Jurkat, Clone E6-1 (cell line): ENCODE measurements around the gene RAD21L1.

Experiments used
- DNase-seq: peaks from one replicate; pipeline ENCODE4 v3.0.0-alpha.2; 2011; ENCODE audit warnings: low read depth, low spot score
- H3K4me3 ChIP-seq: 2 replicates; pipeline ENCODE4 v1.5.1; 2011; ENCODE audit warnings: mild to moderate bottlenecking, low read length, control low read depth, moderate library complexity

RAD21L1 gene

GRCh38 chr20:1286267-1287024 lies 60.6 kb downstream of the RAD21L1 start:
- H3K4me3 ChIP-seq, result no peak overlapping the region
- DNase-seq, result peak; percentile 62

DNA sequence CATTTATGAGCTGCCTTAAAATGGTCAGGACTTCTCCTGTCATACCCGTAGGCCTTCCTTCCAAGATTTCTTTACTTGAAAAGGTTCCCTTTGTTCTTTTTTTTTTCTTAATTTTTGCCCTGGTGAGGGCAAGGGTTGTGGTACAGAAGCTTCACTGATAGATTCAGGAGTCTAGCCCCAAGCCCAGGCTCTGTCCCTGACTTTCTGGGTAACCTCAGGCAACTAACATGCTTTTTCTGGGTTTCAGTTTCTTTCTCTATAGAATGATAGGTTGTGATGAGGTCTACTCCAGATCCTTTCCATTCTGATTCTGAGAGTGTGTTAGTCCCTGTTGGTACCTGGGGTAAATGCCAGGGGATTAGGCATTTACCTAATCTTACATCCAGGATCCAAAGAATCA lies 61.5 kb downstream of the RAD21L1 start:
- no peak overlapping the region for H3K4me3 ChIP-seq
- no peak for DNase-seq

GRCh38 chr20:1287787-1288569 lies 62.1 kb downstream of the RAD21L1 start:
- H3K4me3 ChIP-seq, result no peak overlapping the region
- no peak for DNase-seq

DNA sequence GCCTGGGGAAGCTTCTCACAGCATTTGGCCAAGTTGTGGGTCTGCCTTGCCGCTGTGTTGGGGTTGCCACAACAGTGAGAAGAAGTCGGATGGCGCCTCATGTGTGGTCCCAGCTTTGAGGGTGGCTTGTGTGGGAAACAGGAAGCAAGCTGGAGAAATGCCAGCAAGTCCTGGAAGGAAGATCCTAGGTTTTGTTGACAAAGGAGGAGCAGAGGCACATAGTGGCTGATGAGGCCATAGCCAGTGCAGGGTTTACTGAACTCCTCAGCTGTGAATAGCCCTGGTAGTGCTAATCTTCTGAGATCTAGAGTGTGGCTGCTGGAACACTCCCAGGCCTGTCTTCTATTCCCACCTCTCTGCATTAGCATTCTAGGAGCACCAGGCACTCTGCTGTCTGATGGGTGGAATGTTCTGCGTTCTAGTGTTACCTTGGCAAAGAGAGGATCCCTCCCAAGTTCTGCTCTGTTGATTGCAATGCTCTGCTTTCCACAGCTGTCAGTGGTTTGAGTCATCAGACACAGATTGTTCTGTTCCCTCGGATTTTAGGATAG lies 65.4 kb downstream of the RAD21L1 start:
- H3K4me3 ChIP-seq, result no peak overlapping the region
- no peak for DNase-seq

DNA sequence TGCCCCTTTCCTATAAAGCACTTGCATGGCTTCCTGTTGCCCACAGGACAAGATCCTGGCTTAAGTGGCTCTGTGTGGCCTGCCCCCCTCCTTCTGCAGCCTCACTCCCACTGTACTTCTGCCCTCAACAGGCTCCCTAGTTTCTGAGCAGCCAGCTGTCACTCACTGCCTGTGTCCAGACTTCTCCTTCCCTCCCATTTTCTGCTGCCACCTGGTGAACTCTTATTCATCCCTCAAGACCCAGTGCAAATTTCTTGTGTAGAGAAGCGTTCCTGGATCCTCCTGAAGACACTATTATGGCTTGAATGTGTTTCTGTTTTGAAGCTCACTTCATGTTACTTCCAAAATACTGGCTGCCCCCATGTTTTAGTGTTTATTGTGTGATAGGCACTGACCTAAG lies 66.8 kb downstream of the RAD21L1 start:
- no peak overlapping the region for H3K4me3 ChIP-seq
- no peak for DNase-seq

- no peak overlapping the region for H3K4me3 ChIP-seq
- DNase-seq, result no peak
Measured at GRCh38 chr20:1293641-1294379, 68.0 kb downstream of the RAD21L1 start.

GRCh38 chr20:1294497-1294896 lies 68.7 kb downstream of the RAD21L1 start:
- DNase-seq, result no peak
- no peak overlapping the region for H3K4me3 ChIP-seq

GRCh38 chr20:1295276-1295930 lies 69.6 kb downstream of the RAD21L1 start:
- DNase-seq, result no peak
- no peak overlapping the region for H3K4me3 ChIP-seq

DNA sequence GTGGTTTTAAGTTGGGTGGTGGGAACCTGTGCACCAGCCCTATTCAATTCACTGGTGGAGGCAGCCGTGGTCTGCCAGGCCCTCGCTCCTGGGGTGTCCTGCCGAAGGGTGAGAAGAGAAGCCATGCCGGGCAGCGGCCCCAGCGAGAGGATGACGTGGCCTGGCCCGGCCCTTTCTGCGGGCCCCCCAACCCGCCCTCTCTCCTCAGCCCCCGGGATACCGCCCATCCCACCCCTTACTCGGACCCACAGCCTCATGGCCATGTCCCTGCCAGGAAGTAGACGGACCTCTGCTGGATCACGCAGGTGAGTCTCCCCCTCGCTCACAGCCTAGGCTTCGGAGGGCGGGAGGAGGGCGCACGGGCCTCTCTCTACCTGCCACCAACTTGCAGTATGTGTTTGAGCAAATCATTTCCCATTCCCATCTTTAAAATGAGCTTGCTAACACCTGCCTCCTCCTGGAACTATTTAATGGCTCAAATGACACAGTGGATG lies 70.3 kb downstream of the RAD21L1 start:
- no peak overlapping the region for H3K4me3 ChIP-seq
- DNase-seq, result no peak

- no peak for DNase-seq
- H3K4me3 ChIP-seq, result no peak overlapping the region
Measured at GRCh38 chr20:1296922-1297321, 71.1 kb downstream of the RAD21L1 start.

DNA sequence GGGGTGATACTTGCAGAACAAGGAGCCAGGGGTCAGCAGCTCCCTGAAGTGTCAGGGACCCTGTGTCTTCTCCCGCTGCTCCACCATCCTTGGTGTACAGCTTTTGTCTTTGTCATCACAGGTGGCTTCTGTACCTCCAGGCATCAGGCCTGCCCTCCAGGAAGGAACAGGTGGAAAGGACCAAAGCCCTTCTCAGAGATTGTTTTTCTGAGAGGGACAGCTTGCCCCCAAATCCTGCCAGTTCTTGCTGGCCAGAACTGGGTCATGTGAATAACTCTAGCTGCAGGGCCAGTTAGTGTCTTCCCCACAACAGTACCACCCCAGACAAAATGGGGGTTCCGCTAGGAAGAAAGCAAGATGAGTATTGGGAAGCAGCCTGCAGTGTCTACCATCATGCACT lies 71.6 kb downstream of the RAD21L1 start:
- H3K4me3 ChIP-seq, result no peak overlapping the region
- DNase-seq, result no peak

GRCh38 chr20:1298166-1298565 lies 72.3 kb downstream of the RAD21L1 start:
- no peak overlapping the region for H3K4me3 ChIP-seq
- no peak for DNase-seq

- DNase-seq, result no peak
- H3K4me3 ChIP-seq, result no peak overlapping the region
Measured at GRCh38 chr20:1298888-1299511, 73.2 kb downstream of the RAD21L1 start.

DNA sequence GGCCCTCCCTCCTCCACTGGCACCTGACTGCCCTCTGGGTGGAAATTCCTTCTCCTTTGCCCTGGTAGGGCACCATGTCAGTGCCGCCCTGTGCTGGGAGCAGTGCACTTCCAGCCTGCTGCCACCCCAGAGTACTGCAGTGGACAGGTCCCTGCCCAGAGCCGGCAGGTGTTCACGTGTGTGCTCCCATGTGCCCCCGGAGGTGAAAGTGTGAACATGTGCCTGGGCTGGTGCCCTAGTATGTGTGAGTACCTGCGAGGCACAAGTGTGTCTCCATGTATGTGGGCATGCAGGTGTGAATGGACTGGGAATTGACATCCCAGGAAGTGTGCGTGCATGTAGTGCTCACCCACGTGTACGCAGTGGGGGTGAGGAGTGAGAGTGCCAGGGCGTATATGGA lies 73.7 kb downstream of the RAD21L1 start:
- DNase-seq, result no peak
- no peak overlapping the region for H3K4me3 ChIP-seq

- no peak overlapping the region for H3K4me3 ChIP-seq
- DNase-seq, result no peak
Measured at GRCh38 chr20:1300083-1300840, 74.4 kb downstream of the RAD21L1 start.

DNA sequence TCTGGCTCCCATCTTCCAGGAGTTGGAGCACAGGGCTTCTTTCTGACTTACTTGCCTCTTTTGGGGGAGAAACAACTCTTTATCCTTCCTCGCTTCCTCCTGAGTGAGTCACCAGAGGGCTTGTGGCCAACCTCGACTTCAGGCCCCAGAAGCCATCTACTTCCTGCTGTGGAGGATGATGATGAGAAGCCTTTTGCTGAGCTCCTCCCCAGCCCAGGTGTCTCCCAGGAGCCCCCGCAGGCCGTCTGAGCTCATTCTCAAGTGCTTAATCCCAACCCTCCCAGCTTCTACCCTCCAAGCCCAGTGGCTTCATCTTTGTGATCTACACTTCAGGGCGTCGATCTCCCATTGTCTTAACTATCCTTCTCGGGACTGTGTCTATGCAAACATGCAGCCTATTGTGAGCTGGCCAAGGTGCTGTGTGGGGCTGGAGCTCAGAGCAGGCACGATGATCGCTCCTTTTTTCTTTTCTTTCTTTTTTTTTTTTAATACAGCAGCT lies 75.2 kb downstream of the RAD21L1 start:
- H3K4me3 ChIP-seq, result no peak overlapping the region; the same call in 1 of the 2 replicates
- peak; percentile 81 for DNase-seq

DNA sequence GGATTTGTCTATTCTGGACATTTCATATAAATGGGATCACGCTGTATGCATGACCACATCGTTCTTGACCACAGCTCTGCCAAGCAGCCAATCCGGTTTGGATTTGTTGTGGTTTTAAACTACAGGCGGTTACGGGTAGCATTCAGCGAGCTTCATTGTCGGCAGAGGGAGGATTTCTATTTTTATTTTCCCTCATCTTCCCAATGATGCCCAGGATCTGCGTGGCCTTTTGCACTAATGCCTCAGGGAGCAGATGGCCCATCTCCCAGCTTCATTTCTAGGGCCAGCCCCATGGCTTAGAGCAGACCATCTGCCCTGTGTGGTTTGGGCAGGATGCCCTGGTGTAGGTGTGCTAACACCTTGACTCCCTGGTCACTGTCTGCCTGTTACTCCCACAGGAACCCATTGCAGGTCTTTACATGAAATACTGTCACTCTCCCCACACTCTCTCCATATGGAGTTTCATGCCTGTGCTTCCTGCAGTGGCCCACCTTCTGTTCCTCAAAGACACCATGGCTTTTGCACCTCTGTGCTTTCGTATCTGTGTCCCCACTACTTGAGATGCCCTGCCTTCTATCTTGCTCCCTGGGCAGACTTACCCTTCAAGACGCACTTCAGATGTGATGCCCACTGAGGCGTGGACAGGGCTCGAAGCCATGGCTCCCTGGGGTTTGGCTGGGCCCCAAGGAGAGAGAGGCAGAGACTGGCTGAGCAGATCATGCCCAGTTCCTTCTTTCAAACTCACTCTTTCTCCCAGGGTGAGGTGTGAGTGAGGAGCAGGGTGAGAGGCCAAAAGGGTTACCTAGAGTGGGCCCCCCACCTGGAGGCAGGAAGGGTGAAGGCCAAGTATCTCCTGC lies 77.1 kb downstream of the RAD21L1 start:
- no peak for DNase-seq

More for the DNA sequence above, 77.1 kb downstream of the RAD21L1 start:
- H3K4me3 ChIP-seq, result no peak overlapping the region
